Measurements from ENCODE around the gene VPS37B.

DNA sequence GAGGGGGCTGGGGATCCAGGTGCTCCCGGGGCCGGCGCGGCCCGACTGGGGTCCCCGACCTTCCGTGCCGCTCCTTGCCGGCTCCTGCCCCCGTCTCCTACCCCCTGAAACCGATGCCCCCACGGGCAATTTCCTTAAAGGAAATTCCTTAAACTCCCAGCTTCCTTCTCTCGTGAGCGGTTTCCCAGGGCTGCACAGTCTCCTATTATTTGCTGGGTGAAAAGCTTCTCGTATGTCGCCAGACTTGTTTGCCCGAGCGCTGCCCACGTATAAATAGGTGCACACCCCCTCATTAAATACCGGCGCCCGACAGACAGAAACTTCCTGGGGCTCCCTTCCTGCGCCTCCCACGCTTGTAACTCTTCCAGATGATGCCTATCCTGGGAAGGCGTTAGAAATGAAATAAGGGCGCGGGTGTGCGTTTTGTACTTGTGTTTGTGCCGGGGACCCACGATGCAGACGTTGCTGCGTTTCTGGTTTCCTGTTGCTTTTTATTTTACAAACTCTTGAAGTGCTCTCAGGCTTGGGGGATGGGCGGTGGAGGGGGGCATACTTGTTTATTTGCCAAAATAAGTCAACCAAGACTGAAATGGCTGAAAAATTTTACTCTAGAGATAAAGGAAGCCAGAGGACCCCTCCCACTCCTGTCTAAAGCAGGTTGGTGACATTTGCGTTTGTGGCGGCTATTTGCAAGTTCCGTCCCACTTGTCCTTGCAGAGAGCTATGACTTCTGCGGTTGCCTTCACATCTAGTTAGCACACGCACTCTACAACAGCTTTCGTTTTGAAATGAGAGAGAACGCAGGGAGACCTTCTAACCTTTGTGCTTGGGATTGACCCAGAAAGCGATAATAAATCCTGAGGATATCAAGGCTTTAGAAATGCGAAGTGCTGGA lies 59.6 kb downstream of the VPS37B start:
- no peak for TF ChIP-seq GATA2 (IDR thresholded peaks at IDR 0.05; ENCODE audit: low read depth, low read length)
- TF ChIP-seq GATA3 (IDR thresholded peaks at IDR 0.05; ENCODE audit: low read depth, low read length): no peak
